Suppressor macrophage treated with lipopolysaccharide for 1 hour (primary cell): Measurements from ENCODE around the gene TMEM267.
"Not testable (repeated sequence)": the region's sequence is repeated elsewhere in the genome, so short reads cannot be mapped to it uniquely, and the experiment has no call there.

ENCODE experiments used
- DNase-seq, 3 donors: peaks; one replicate each; pipeline ENCODE4 v3.0.0-alpha.2; 2020 to 2022

The TMEM267 gene

GRCh38 chr5:43483298-43484105, at the start of gene TMEM267:
TSS of gene TMEM267 (minus strand) at chr5:43483865. CDS start at chr5:43453969, 29,896 bp downstream.
- peak; percentile 94 to 96 (median 95) for DNase-seq

GRCh38 chr5:43530648-43531047, 47.0 kb upstream of the TMEM267 start:
- DNase-seq, result no peak

- no peak for DNase-seq
These were observed 40.0 kb upstream of the TMEM267 start for GRCh38 chr5:43523662-43524072.

GRCh38 chr5:43520615-43521014, 37.0 kb upstream of the TMEM267 start:
- no peak for DNase-seq

GRCh38 chr5:43515678-43516048, 32.0 kb upstream of the TMEM267 start:
- DNase-seq, result peak in 2 of 3 donors; percentile 4 to 19

GRCh38 chr5:43514816-43515677, 31.4 kb upstream of the TMEM267 start, which contains the start of gene C5orf34:
TSS of gene C5orf34 (minus strand) at chr5:43515148. CDS start at chr5:43509339, 5,809 bp downstream.
- DNase-seq, result peak; percentile 99

- DNase-seq, result peak; percentile 32 to 45 (median 36)
These were observed 30.8 kb upstream of the TMEM267 start for GRCh38 chr5:43514471-43514815.

- no peak for DNase-seq
These were observed 30.4 kb upstream of the TMEM267 start for GRCh38 chr5:43514025-43514424.

- DNase-seq, result not testable (repeated sequence)
These were observed 27.4 kb upstream of the TMEM267 start for GRCh38 chr5:43511062-43511461.

GRCh38 chr5:43498581-43498980, 14.9 kb upstream of the TMEM267 start:
- DNase-seq, result peak; percentile 45 to 64 (median 55)

GRCh38 chr5:43497311-43498104, 13.8 kb upstream of the TMEM267 start:
- DNase-seq, result no peak

GRCh38 chr5:43491326-43491725, 7.7 kb upstream of the TMEM267 start:
- DNase-seq, result no peak

GRCh38 chr5:43486353-43486752, 2.7 kb upstream of the TMEM267 start:
- no peak for DNase-seq

GRCh38 chr5:43485406-43485805, 1.7 kb upstream of the TMEM267 start:
- DNase-seq, result peak in 1 of 3 donors; percentile 3

- peak; percentile 79 to 87 (median 86) for DNase-seq
These were observed 613 bp upstream of the TMEM267 start for GRCh38 chr5:43484106-43484849.

GRCh38 chr5:43482490-43483297, 971 bp downstream of the TMEM267 start:
- peak in 1 of 3 donors; percentile 7 for DNase-seq

GRCh38 chr5:43469671-43470391, 13.8 kb downstream of the TMEM267 start:
- DNase-seq, result no peak

- no peak for DNase-seq
These were observed 16.6 kb downstream of the TMEM267 start for GRCh38 chr5:43467100-43467499.

GRCh38 chr5:43465455-43465854, 18.2 kb downstream of the TMEM267 start:
- DNase-seq, result not testable (repeated sequence)

GRCh38 chr5:43461066-43461465, 22.6 kb downstream of the TMEM267 start:
- DNase-seq, result no peak
